Measurements from ENCODE around the gene ZNF324B.

ZNF324B gene

GRCh38 chr19:58408152-58409009 lies 43.0 kb upstream of the ZNF324B start, which contains the start of gene ZNF584:
TSS of gene ZNF584 (plus strand) at chr19:58408649. CDS start at chr19:58409148, 499 bp downstream.
- peak within 1 kb of the TSS; percentile 69 for H3K4me3 ChIP-seq (ENCODE audit: low read depth, low read length)
- TF ChIP-seq, protein P1, sequence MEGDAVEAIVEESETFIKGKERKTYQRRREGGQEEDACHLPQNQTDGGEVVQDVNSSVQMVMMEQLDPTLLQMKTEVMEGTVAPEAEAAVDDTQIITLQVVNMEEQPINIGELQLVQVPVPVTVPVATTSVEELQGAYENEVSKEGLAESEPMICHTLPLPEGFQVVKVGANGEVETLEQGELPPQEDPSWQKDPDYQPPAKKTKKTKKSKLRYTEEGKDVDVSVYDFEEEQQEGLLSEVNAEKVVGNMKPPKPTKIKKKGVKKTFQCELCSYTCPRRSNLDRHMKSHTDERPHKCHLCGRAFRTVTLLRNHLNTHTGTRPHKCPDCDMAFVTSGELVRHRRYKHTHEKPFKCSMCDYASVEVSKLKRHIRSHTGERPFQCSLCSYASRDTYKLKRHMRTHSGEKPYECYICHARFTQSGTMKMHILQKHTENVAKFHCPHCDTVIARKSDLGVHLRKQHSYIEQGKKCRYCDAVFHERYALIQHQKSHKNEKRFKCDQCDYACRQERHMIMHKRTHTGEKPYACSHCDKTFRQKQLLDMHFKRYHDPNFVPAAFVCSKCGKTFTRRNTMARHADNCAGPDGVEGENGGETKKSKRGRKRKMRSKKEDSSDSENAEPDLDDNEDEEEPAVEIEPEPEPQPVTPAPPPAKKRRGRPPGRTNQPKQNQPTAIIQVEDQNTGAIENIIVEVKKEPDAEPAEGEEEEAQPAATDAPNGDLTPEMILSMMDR (IDR thresholded peaks at IDR 0.05; ENCODE audit: low read depth, low read length): no peak
- TF ChIP-seq, protein P2, sequence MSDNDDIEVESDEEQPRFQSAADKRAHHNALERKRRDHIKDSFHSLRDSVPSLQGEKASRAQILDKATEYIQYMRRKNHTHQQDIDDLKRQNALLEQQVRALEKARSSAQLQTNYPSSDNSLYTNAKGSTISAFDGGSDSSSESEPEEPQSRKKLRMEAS (IDR thresholded peaks at IDR 0.05; ENCODE audit: low read depth, low read length): peak; percentile 38; the same call in 1 of the 2 replicates
- TF ChIP-seq MYC (IDR thresholded peaks at IDR 0.05; ENCODE audit: low read depth, low read length) (peak; percentile 43), POLR2A (IDR thresholded peaks at IDR 0.05; ENCODE audit: extremely low read depth, insufficient read length) (peak; percentile 69)
- peak; percentile 98 for DNase-seq (ENCODE audit: low read depth)

DNA sequence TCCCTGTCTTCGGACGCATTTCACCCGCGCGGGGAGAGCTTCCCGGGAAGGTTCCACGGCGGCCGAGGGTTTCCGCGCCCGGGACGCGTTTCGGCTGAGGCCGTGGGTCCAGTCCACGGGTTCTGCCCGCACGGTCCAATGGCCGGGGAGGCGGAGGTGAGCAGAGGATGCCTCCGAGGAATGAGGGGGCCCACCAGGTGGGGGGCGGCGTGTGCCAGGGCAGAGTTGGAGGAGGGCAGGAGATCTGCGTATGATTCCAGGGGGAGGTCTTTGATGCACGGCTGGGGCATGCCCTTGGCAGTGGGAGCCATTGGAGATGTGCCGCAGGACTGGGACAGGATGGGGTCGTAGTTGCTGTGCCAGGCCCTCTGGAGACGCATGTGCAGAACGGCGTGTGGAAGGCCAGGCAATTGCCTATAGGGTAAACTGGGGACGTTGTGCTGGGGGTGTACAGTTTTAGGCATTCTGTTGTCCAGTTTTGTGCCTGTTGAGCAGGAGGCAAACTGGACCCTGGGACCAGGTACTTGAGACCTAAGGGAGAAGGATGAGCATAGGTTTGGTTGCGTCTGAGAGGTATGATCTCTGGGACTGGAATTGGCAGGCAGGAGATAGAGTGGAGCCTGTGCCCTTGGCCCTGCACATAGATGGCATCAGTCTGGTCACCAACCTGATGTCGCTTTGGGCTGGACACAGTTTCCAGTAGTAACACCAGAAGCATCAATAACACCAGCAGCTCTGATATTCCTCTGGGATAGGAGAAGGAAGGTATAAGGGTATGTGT lies 42.2 kb upstream of the ZNF324B start:
- DNase-seq (ENCODE audit: low read depth): peak; percentile 66
- TF ChIP-seq MYC (IDR thresholded peaks at IDR 0.05; ENCODE audit: low read depth, low read length) (peak; percentile 38; the same call in 1 of the 2 replicates), POLR2A (IDR thresholded peaks at IDR 0.05; ENCODE audit: extremely low read depth, insufficient read length) (no peak)
- TF ChIP-seq, protein P2 (IDR thresholded peaks at IDR 0.05; ENCODE audit: low read depth, low read length): peak; percentile 68

GRCh38 chr19:58416604-58417003 lies 34.8 kb upstream of the ZNF324B start:
- no peak overlapping the region for H3K4me3 ChIP-seq (ENCODE audit: low read depth, low read length)
- TF ChIP-seq MYC (IDR thresholded peaks at IDR 0.05; ENCODE audit: low read depth, low read length) (no peak), POLR2A (IDR thresholded peaks at IDR 0.05; ENCODE audit: extremely low read depth, insufficient read length) (no peak)
- TF ChIP-seq, protein P1 (IDR thresholded peaks at IDR 0.05; ENCODE audit: low read depth, low read length): no peak
- TF ChIP-seq, protein P2 (IDR thresholded peaks at IDR 0.05; ENCODE audit: low read depth, low read length): no peak
- DNase-seq (ENCODE audit: low read depth): no peak

More for the DNA sequence above, 42.2 kb upstream of the ZNF324B start:
- peak overlapping the region; percentile 62 for H3K4me3 ChIP-seq (ENCODE audit: low read depth, low read length)

GRCh38 chr19:58417071-58417470 lies 34.4 kb upstream of the ZNF324B start:
- H3K4me3 ChIP-seq (ENCODE audit: low read depth, low read length): no peak overlapping the region
- no peak for TF ChIP-seq POLR2A (IDR thresholded peaks at IDR 0.05; ENCODE audit: extremely low read depth, insufficient read length)
- TF ChIP-seq, protein P2 (IDR thresholded peaks at IDR 0.05; ENCODE audit: low read depth, low read length): no peak
- TF ChIP-seq, protein P1 (IDR thresholded peaks at IDR 0.05; ENCODE audit: low read depth, low read length): no peak
- no peak for TF ChIP-seq MYC (IDR thresholded peaks at IDR 0.05; ENCODE audit: low read depth, low read length)

GRCh38 chr19:58428617-58429016 lies 22.8 kb upstream of the ZNF324B start:
- DNase-seq (ENCODE audit: low read depth): no peak
- no peak overlapping the region for H3K4me3 ChIP-seq (ENCODE audit: low read depth, low read length)
- TF ChIP-seq, protein P2 (IDR thresholded peaks at IDR 0.05; ENCODE audit: low read depth, low read length): no peak
- TF ChIP-seq POLR2A (IDR thresholded peaks at IDR 0.05; ENCODE audit: extremely low read depth, insufficient read length) (no peak), MYC (IDR thresholded peaks at IDR 0.05; ENCODE audit: low read depth, low read length) (no peak)
- TF ChIP-seq, protein P1 (IDR thresholded peaks at IDR 0.05; ENCODE audit: low read depth, low read length): no peak

More at GRCh38 chr19:58417071-58417470, 34.4 kb upstream of the ZNF324B start:
- DNase-seq (ENCODE audit: low read depth): no peak
